22Rv1 (cell line): ENCODE results near the gene ZNF724.

ENCODE experiments used
- H3K27ac ChIP-seq: fragments of 450-650 bp; 2 replicates; pipeline ENCODE4 v1.5.1; 2017
- ZFX ChIP-seq: fragments of 450-650 bp; IDR thresholded peaks from 2 replicates; pipeline ENCODE4 v1.6.1; 2017; ENCODE audit warnings: antibody characterized with exemption, borderline replicate concordance
- TF ChIP-seq, protein P1 (sequence below): fragments of 450-650 bp; IDR thresholded peaks from 2 replicates; pipeline ENCODE4 v1.5.1; 2017; ENCODE audit warnings: mild to moderate bottlenecking

ZNF724 gene

GRCh38 chr19:23222998-23223652, 27.1 kb downstream of the ZNF724 start:
- no peak overlapping the region for H3K27ac ChIP-seq
- TF ChIP-seq ZFX = no peak
- TF ChIP-seq, protein P1, sequence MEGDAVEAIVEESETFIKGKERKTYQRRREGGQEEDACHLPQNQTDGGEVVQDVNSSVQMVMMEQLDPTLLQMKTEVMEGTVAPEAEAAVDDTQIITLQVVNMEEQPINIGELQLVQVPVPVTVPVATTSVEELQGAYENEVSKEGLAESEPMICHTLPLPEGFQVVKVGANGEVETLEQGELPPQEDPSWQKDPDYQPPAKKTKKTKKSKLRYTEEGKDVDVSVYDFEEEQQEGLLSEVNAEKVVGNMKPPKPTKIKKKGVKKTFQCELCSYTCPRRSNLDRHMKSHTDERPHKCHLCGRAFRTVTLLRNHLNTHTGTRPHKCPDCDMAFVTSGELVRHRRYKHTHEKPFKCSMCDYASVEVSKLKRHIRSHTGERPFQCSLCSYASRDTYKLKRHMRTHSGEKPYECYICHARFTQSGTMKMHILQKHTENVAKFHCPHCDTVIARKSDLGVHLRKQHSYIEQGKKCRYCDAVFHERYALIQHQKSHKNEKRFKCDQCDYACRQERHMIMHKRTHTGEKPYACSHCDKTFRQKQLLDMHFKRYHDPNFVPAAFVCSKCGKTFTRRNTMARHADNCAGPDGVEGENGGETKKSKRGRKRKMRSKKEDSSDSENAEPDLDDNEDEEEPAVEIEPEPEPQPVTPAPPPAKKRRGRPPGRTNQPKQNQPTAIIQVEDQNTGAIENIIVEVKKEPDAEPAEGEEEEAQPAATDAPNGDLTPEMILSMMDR = no peak

DNA sequence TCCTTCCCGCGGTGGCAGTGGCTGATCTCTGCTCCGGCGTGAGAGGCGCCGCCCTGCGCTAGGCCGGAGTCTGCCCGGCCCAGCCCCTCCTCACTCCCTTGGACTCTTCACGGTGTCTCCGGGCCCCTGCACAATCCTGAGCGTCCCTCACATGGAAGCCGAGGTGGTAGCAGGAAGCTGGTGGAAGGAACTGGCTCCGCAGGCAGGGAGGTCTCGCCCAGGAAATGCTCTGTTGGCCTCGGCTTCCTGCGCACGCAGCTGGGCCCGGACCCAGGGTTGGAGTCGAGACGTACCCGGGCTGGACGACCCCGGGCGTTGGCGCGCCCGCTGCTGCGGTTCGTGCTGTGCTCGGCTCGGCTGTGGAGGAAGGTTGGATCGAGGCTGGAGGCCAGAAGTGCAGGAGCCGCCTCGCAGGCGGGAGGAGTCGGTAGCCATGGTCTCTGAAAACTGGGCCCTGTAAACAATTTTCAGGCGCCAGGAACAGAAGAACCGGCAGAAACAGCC, 46.3 kb downstream of the ZNF724 start:
- H3K27ac ChIP-seq = no peak overlapping the region

GRCh38 chr19:23190341-23190740, 59.9 kb downstream of the ZNF724 start:
- no peak overlapping the region for H3K27ac ChIP-seq
- no peak for TF ChIP-seq ZFX
- TF ChIP-seq, protein P1 = no peak

More for the DNA sequence above, 46.3 kb downstream of the ZNF724 start:
- TF ChIP-seq, protein P1 = no peak
- no peak for TF ChIP-seq ZFX

- no peak overlapping the region for H3K27ac ChIP-seq
- TF ChIP-seq, protein P1 = no peak
- TF ChIP-seq ZFX = no peak
These were observed 66.9 kb downstream of the ZNF724 start for GRCh38 chr19:23183251-23183650.
